SK-N-SH (cell line): ENCODE measurements around the gene BAHCC1. TPM values are rescaled to one million over a fixed set of nuclear protein-coding genes. Genes with fewer than 3 reads are reported as not detected.

Experiments used
- CTCF ChIA-PET: fragments of 300-600, 350-600 bp; formaldehyde crosslinking; extraction: SDS; loops from one replicate; lab custom pipeline; 2021; lab: Yijun Ruan, JAX
- POLR2A ChIA-PET: fragments of 350-600 bp; sonication (Branson Sonifier 250); formaldehyde crosslinking; extraction: SDS; loops from one replicate; lab custom pipeline; 2020; ENCODE audit warnings: antibody characterized with exemption, inconsistent platforms; lab: Yijun Ruan, JAX
- DNase-seq: peaks from one replicate; pipeline ENCODE4 v3.0.0; 2012
- H2AFZ ChIP-seq: fragments of 200-600 bp; sonication (generic); 2 replicates; pipeline ENCODE4 v1.8.1; 2016; ENCODE audit warnings: antibody characterized with exemption, mild to moderate bottlenecking, low read depth
- H3F3A ChIP-seq: fragments of 200-600 bp; sonication (generic); replicated peaks from 2 replicates; pipeline ENCODE3; 2016; ENCODE audit warnings: antibody characterized with exemption, mild to moderate bottlenecking; ENCODE audit not compliant: insufficient read depth
- H3K27ac ChIP-seq, 2 experiments: fragments of 200-500 bp in 1 of 2; fragments of 200-600 bp in 1 of 2; sonication (Bioruptor generic) in 1 of 2; sonication (generic), shearing (Covaris generic) in 1 of 2; 2 replicates each; pipeline versions ENCODE4 v1.5.1 to v1.6.1; 2014 to 2016; ENCODE audit warnings: low read depth in 2 of 2, inconsistent platforms in 1 of 2, low read length in 1 of 2, mild to moderate bottlenecking in 1 of 2, mixed read lengths in 1 of 2
- H3K27me3 ChIP-seq: fragments of 200-600 bp; sonication (generic), shearing (Covaris generic); 2 replicates; pipeline ENCODE4 v1.6.1; 2016; ENCODE audit warnings: mixed run types; ENCODE audit not compliant: insufficient read depth
- H3K36me3 ChIP-seq, 2 experiments: fragments of 200-500 bp in 1 of 2; fragments of 200-600 bp in 1 of 2; sonication (Bioruptor generic) in 1 of 2; sonication (generic) in 1 of 2; replicated peaks in 1 of 2; 2 replicates each; pipeline versions ENCODE3 to v1.5.1; 2014 to 2016; ENCODE audit warnings: low read length in 1 of 2, mild to moderate bottlenecking in 1 of 2; ENCODE audit not compliant: insufficient read depth in 2 of 2, control insufficient read depth in 1 of 2
- H3K4me1 ChIP-seq, 2 experiments: fragments of 200-500 bp in 1 of 2; fragments of 200-600 bp in 1 of 2; sonication (Bioruptor generic) in 1 of 2; sonication (generic), shearing (Covaris generic) in 1 of 2; 2 replicates each; pipeline versions ENCODE4 v1.5.1 to v1.6.1; 2014 to 2016; ENCODE audit warnings: low read depth in 1 of 2, low read length in 1 of 2, mixed run types in 1 of 2; ENCODE audit not compliant: insufficient read depth in 2 of 2, control insufficient read depth in 1 of 2
- H3K4me2 ChIP-seq: fragments of 200-600 bp; sonication (generic), shearing (Covaris generic); 2 replicates; pipeline ENCODE4 v1.6.1; 2017; ENCODE audit warnings: mixed run types
- H3K4me3 ChIP-seq, 2 experiments: fragments of 200-500 bp in 1 of 2; fragments of 200-600 bp in 1 of 2; sonication (Bioruptor generic) in 1 of 2; sonication (generic), shearing (Covaris generic) in 1 of 2; 2 replicates each; pipeline versions ENCODE4 v1.5.1 to v1.8.1; 2014 to 2016; ENCODE audit warnings: low read depth in 2 of 2, inconsistent platforms in 1 of 2, low read length in 1 of 2, mild to moderate bottlenecking in 1 of 2, mixed read lengths in 1 of 2, moderate library complexity in 1 of 2
- H3K79me2 ChIP-seq: fragments of 200-600 bp; sonication (generic); 2 replicates; pipeline ENCODE4 v1.8.1; 2017; ENCODE audit warnings: mild to moderate bottlenecking; ENCODE audit not compliant: insufficient read depth
- H3K9ac ChIP-seq: fragments of 200-600 bp; sonication (generic); 2 replicates; pipeline ENCODE4 v1.6.1; 2017; ENCODE audit warnings: mixed run types
- H3K9me2 ChIP-seq: fragments of 200-600 bp; sonication (generic); 2 replicates; pipeline ENCODE4 v1.6.1; 2017; ENCODE audit warnings: mixed run types
- H3K9me3 ChIP-seq: fragments of 200-600 bp; sonication (generic); 2 replicates; pipeline ENCODE4 v1.6.1; 2017; ENCODE audit warnings: mixed run types, mild to moderate bottlenecking, moderate library complexity
- H4K20me1 ChIP-seq: fragments of 200-600 bp; sonication (generic); 2 replicates; pipeline ENCODE4 v1.6.1; 2017; ENCODE audit warnings: mild to moderate bottlenecking, mixed run types; ENCODE audit not compliant: insufficient read depth
- EP300 ChIP-seq, 2 experiments: IDR thresholded peaks; 2 replicates each; pipeline versions ENCODE4 v1.4.0 to v1.6.1; 2012; ENCODE audit warnings: borderline replicate concordance in 1 of 2, low read depth in 1 of 2, low read length in 1 of 2
- JUND ChIP-seq: IDR thresholded peaks from 2 replicates; pipeline ENCODE4 v1.4.0; 2012
- MXI1 ChIP-seq: IDR thresholded peaks from 2 replicates; pipeline ENCODE4 v1.6.1; 2012; ENCODE audit warnings: mild to moderate bottlenecking, low read depth, low read length, improper control_type of control experiment
- RCOR1 ChIP-seq: fragments of 150-350 bp; IDR thresholded peaks from 2 replicates; pipeline ENCODE4 v1.6.1; 2017; ENCODE audit warnings: antibody characterized with exemption, low read length
- RFX5 ChIP-seq: IDR thresholded peaks from 2 replicates; pipeline ENCODE4 v1.6.1; 2012; ENCODE audit warnings: mild to moderate bottlenecking, improper control_type of control experiment, low read length
- WGBS: methylation state at CpG from one replicate; pipeline ENCODE4 v1.1.6; 2017; ENCODE audit warnings: low lambda C conversion rate; 5-methylcytosine and 5-hydroxymethylcytosine counted together
- polyA plus RNA-seq, 3 experiments: library from polyadenylated mRNA; depleted of rRNA; stranded (reverse); fragments of >200 nt; gene quantifications; 2 replicates each; pipeline ENCODE4 v1.2.3, GENCODE V29; 2012
- TF ChIP-seq, protein P1 (sequence below): IDR thresholded peaks from 2 replicates; pipeline ENCODE4 v1.4.0; 2012; ENCODE audit warnings: low read depth, borderline replicate concordance
- TF ChIP-seq, protein P2 (sequence below): IDR thresholded peaks from 2 replicates; pipeline ENCODE4 v1.4.0; 2012; ENCODE audit warnings: low read depth, borderline replicate concordance
- TF ChIP-seq, protein P3 (sequence below): fragments of 150-350 bp; IDR thresholded peaks from 2 replicates; pipeline ENCODE4 v1.6.1; 2017; ENCODE audit warnings: antibody characterized with exemption, low read length, low read depth, borderline replicate concordance
- TF ChIP-seq, protein P4 (sequence below): IDR thresholded peaks from 2 replicates; pipeline ENCODE4; 2012

Gene BAHCC1
- polyA plus RNA-seq, 1 of the 3 experiments (the other 2 are of a cell fraction): 6.4 TPM

GRCh38 chr17:81403671-81404534 lies 8.6 kb downstream of the BAHCC1 start:
- TF ChIP-seq, protein P1, sequence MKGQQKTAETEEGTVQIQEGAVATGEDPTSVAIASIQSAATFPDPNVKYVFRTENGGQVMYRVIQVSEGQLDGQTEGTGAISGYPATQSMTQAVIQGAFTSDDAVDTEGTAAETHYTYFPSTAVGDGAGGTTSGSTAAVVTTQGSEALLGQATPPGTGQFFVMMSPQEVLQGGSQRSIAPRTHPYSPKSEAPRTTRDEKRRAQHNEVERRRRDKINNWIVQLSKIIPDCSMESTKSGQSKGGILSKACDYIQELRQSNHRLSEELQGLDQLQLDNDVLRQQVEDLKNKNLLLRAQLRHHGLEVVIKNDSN: peak; percentile 74
- TF ChIP-seq, protein P2, sequence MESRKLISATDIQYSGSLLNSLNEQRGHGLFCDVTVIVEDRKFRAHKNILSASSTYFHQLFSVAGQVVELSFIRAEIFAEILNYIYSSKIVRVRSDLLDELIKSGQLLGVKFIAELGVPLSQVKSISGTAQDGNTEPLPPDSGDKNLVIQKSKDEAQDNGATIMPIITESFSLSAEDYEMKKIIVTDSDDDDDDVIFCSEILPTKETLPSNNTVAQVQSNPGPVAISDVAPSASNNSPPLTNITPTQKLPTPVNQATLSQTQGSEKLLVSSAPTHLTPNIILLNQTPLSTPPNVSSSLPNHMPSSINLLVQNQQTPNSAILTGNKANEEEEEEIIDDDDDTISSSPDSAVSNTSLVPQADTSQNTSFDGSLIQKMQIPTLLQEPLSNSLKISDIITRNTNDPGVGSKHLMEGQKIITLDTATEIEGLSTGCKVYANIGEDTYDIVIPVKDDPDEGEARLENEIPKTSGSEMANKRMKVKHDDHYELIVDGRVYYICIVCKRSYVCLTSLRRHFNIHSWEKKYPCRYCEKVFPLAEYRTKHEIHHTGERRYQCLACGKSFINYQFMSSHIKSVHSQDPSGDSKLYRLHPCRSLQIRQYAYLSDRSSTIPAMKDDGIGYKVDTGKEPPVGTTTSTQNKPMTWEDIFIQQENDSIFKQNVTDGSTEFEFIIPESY: no peak
- TF ChIP-seq EP300 (IDR thresholded peaks at IDR 0.05; ENCODE audit: borderline replicate concordance in 1 of 2, low read depth in 1 of 2, low read length in 1 of 2): peak in 1 of 2 experiments; percentile 35; a peak in 1 of 4 replicates
- TF ChIP-seq, protein P3, sequence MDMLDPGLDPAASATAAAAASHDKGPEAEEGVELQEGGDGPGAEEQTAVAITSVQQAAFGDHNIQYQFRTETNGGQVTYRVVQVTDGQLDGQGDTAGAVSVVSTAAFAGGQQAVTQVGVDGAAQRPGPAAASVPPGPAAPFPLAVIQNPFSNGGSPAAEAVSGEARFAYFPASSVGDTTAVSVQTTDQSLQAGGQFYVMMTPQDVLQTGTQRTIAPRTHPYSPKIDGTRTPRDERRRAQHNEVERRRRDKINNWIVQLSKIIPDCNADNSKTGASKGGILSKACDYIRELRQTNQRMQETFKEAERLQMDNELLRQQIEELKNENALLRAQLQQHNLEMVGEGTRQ: 0 out of 2 replicates have a peak, but pooled peaks have one; percentile 10
- TF ChIP-seq RFX5: no peak
- peak; percentile 14; the same call in 1 of the 2 replicates for TF ChIP-seq RCOR1
- no peak for TF ChIP-seq MXI1
- no peak for TF ChIP-seq JUND
- TF ChIP-seq, all 33 proteins: peak for 4
- CTCF ChIA-PET: interaction anchor here (0.7 to 6.4 kb wide), 13 partner anchors 9 to 272 kb away, joined by 3 to 41 read pairs (median 4); partner anchors contain the start of gene BAHCC1
- peaks cover 49% of the 10 kb centered on the region for H3K79me2 ChIP-seq

DNA sequence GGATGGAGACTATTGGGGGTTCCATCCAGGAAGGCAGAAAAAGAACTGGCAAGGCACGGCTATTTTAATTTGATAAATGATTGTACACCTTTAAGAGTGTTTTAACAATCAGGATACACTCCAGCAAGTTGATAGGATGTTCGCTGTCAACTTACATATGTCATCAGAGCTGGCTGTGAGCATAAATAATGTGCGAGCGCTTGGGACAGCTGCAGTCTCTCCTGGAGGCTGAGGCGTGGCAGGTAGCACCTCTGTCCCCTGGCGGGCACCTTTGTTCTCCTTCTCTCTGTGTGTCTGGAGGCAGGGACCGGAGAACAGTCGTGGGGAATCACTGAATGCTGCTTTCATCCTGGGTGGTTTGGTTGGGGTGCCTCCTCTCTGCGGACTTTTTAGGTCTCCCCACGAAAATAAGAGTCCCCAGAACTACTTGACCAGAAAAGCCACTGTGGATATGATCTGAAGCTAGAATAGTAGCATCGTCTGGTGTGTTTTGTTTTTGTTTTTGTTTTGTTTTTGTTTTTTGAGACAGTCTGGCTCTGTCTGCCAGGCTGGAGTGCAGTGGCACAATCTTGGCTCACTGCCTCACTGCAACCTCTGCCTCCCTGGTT lies 9.4 kb downstream of the BAHCC1 start:
- H3K4me2 ChIP-seq: peak overlapping the region; percentile 69; the same call in 1 of the 2 replicates
- no peak overlapping the region for H3K4me3 ChIP-seq
- H3F3A ChIP-seq: peaks cover 28% of the 10 kb centered on the region
- TF ChIP-seq, protein P4, sequence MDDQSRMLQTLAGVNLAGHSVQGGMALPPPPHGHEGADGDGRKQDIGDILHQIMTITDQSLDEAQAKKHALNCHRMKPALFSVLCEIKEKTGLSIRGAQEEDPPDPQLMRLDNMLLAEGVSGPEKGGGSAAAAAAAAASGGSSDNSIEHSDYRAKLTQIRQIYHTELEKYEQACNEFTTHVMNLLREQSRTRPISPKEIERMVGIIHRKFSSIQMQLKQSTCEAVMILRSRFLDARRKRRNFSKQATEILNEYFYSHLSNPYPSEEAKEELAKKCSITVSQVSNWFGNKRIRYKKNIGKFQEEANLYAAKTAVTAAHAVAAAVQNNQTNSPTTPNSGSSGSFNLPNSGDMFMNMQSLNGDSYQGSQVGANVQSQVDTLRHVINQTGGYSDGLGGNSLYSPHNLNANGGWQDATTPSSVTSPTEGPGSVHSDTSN: no peak
- H3K27ac ChIP-seq: peak overlapping the region in 1 of 2 experiments; percentile 61; a peak in 1 of 4 replicates
- ChIA-PET POLR2A (interaction anchor here (2.3 kb wide), 1 partner anchor 10 kb away, joined by 6 read pairs; the partner anchor contains the start of gene BAHCC1), CTCF (interaction anchor here (0.7 to 6.4 kb wide), 13 partner anchors 10 to 272 kb away, joined by 3 to 41 read pairs (median 5); partner anchors contain the start of gene BAHCC1)
- no peak overlapping the region for H2AFZ ChIP-seq
- H3K9ac ChIP-seq: no peak overlapping the region
- no peaks in the 10 kb centered on the region for H3K27me3 ChIP-seq
- H3K79me2 ChIP-seq: peaks cover 47% of the 10 kb centered on the region
- 53% methylated on average over 11 of the region's 11 CpGs for WGBS
- H3K4me1 ChIP-seq: peaks cover 46 to 70% of the 10 kb centered on the region in 2 experiments
- H4K20me1 ChIP-seq: peaks cover 17% of the 10 kb centered on the region
- no peaks in the 10 kb centered on the region for H3K9me3 ChIP-seq
- no peaks in the 10 kb centered on the region for H3K36me3 ChIP-seq
- H3K9me2 ChIP-seq: no peaks in the 10 kb centered on the region
- DNase-seq: no peak

More at GRCh38 chr17:81403671-81404534, 8.6 kb downstream of the BAHCC1 start:
- peak overlapping the region; percentile 69 for H3K4me2 ChIP-seq
- no peak overlapping the region for H2AFZ ChIP-seq
- peaks cover 11% of the 10 kb centered on the region for H4K20me1 ChIP-seq
- no peaks in the 10 kb centered on the region for H3K27me3 ChIP-seq
- no peaks in the 10 kb centered on the region for H3K36me3 ChIP-seq
- WGBS: 64% methylated on average over 39 of the region's 39 CpGs
- H3K4me1 ChIP-seq: peaks cover 46 to 70% of the 10 kb centered on the region in 2 experiments
- peak; percentile 73 for DNase-seq
- no peaks in the 10 kb centered on the region for H3K9me3 ChIP-seq
- H3K9ac ChIP-seq: peak overlapping the region; percentile 6; the same call in 1 of the 2 replicates
- peak overlapping the region in 1 of 2 experiments; percentile 22; a peak in 2 of 4 replicates for H3K4me3 ChIP-seq
- H3F3A ChIP-seq: peaks cover 28% of the 10 kb centered on the region
- no peaks in the 10 kb centered on the region for H3K9me2 ChIP-seq
- POLR2A ChIA-PET: interaction anchor here (2.3 kb wide), 1 partner anchor 9 kb away, joined by 6 read pairs; the partner anchor contains the start of gene BAHCC1
- H3K27ac ChIP-seq: peak overlapping the region; percentile 61 to 66; a peak in 3 of 4 replicates
